OCI-LY3 (cell line): ENCODE results near the gene CGB7.

ENCODE experiments used
- H2AFZ ChIP-seq: fragments of 200-600, 300-600 bp; shearing (Covaris generic); 2 replicates; pipeline ENCODE4 v1.6.0; 2014; ENCODE audit warnings: antibody characterized with exemption, low read depth, low read length
- H3K27ac ChIP-seq: fragments of 200-600, 300-600 bp; sonication (generic); 2 replicates; pipeline ENCODE4 v1.5.1; 2014; ENCODE audit warnings: mild to moderate bottlenecking, low read length, moderate library complexity, mixed read lengths
- H3K27me3 ChIP-seq: fragments of 200-600, 300-600 bp; sonication (generic); 2 replicates; pipeline ENCODE4 v1.6.1; 2014; ENCODE audit warnings: low read depth, low read length, mixed read lengths
- H3K36me3 ChIP-seq: fragments of 200-600, 300-600 bp; sonication (generic); replicated peaks from 2 replicates; pipeline ENCODE3; 2014; ENCODE audit warnings: low read depth, low read length, mixed read lengths
- H3K4me1 ChIP-seq: fragments of 300-600, 200-600 bp; sonication (generic); 2 replicates; pipeline ENCODE4 v1.6.1; 2014; ENCODE audit warnings: low read length, mixed read lengths
- H3K4me2 ChIP-seq: fragments of 200-600, 300-600 bp; sonication (generic); 2 replicates; pipeline ENCODE4 v1.6.1; 2014; ENCODE audit warnings: low read length, mixed read lengths
- H3K4me3 ChIP-seq: fragments of 300-600, 200-600 bp; sonication (generic); 2 replicates; pipeline ENCODE4 v1.5.1; 2014; ENCODE audit warnings: antibody characterized with exemption, mild to moderate bottlenecking, low read length, moderate library complexity
- H3K79me2 ChIP-seq: fragments of 300-600, 200-600 bp; shearing (Covaris generic); 2 replicates; pipeline ENCODE4 v1.6.1; 2014; ENCODE audit warnings: mild to moderate bottlenecking, low read length, mixed read lengths
- H3K9ac ChIP-seq: fragments of 300-600, 200-600 bp; shearing (Covaris generic); 2 replicates; pipeline ENCODE4 v1.6.0; 2014; ENCODE audit warnings: mild to moderate bottlenecking, low read length, moderate library complexity
- H3K9me3 ChIP-seq: fragments of 200-600, 300-600 bp; shearing (Covaris generic); 2 replicates; pipeline ENCODE4 v1.6.1; 2014; ENCODE audit warnings: low read length, mixed read lengths; ENCODE audit not compliant: insufficient read depth
- H4K20me1 ChIP-seq: fragments of 200-600, 300-600 bp; sonication (generic); 2 replicates; pipeline ENCODE4 v1.6.1; 2016; ENCODE audit warnings: low read length, mixed read lengths; ENCODE audit not compliant: insufficient read depth
- CTCF ChIP-seq: fragments of 200-600, 300-600 bp; sonication (generic); IDR thresholded peaks from 2 replicates; pipeline ENCODE4 v1.5.1; 2014; ENCODE audit warnings: antibody characterized with exemption, low read length, low read depth
- EZH2phosphoT487 ChIP-seq: fragments of 200-600 bp; shearing (Covaris generic); IDR thresholded peaks from 2 replicates; pipeline ENCODE4 v1.6.1; 2018; ENCODE audit warnings: antibody characterized with exemption, mixed run types, low read depth

CGB7 gene

DNA sequence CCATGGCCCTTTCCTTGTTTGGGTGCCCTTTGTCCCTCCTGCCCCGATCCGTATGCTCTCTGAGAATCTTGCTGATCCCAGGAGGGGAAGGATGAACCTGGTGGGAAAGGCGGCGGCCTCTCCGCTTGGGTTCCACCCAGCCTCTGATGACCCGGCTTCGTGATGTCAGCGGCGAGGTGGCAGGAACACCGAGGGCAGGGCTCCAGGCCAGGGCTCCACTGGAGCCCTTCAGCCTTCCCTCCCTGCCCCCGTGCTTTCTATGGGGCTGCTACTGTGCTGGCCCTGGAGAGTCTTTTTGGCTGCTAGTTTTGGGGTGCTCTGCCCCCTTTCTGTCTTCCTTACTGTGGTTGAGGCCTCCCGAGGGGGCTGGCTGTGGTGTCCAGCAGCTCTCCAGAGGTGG, 44.8 kb upstream of the CGB7 start:
- H3K79me2 ChIP-seq = peaks cover 29% of the 10 kb centered on the region
- no peak overlapping the region for H3K4me2 ChIP-seq
- peaks cover 44% of the 10 kb centered on the region for H4K20me1 ChIP-seq
- no peak overlapping the region for H3K4me3 ChIP-seq
- TF ChIP-seq EZH2phosphoT487 = no peak
- TF ChIP-seq CTCF = no peak
- no peaks in the 10 kb centered on the region for H3K9me3 ChIP-seq
- no peaks in the 10 kb centered on the region for H3K4me1 ChIP-seq
- no peak overlapping the region for H3K9ac ChIP-seq
- no peak overlapping the region for H2AFZ ChIP-seq
- no peak overlapping the region for H3K27ac ChIP-seq
- no peaks in the 10 kb centered on the region for H3K27me3 ChIP-seq
- peaks cover 84% of the 10 kb centered on the region for H3K36me3 ChIP-seq

DNA sequence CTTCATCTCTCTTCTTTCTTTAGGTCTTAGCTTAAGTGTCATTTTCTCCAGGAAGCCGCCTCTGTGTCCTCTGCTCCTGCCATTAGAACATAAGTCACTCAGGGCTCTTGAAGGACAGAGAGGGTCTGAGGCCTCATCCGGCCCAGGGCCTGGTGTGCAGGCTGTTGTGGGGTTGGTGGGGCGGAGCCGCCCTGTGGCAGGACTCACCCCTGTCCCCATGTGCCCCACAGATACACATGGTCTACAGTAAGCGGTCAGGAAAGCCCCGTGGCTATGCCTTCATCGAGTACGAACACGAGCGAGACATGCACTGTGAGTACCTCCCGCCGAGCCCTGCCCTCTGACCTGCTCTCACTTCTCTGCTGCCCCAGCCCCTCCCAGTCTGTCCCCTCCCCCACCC, 43.6 kb upstream of the CGB7 start:
- Histone ChIP-seq H3K4me3 (no peak overlapping the region), H3K36me3 (peaks cover 73% of the 10 kb centered on the region), H3K27ac (no peak overlapping the region), H3K79me2 (peaks cover 32% of the 10 kb centered on the region), H3K4me1 (no peaks in the 10 kb centered on the region), H3K9ac (no peak overlapping the region), H3K27me3 (no peaks in the 10 kb centered on the region), H3K4me2 (no peak overlapping the region), H2AFZ (no peak overlapping the region), H3K9me3 (no peaks in the 10 kb centered on the region), H4K20me1 (peaks cover 37% of the 10 kb centered on the region)
- TF ChIP-seq EZH2phosphoT487 = no peak
- no peak for TF ChIP-seq CTCF

DNA sequence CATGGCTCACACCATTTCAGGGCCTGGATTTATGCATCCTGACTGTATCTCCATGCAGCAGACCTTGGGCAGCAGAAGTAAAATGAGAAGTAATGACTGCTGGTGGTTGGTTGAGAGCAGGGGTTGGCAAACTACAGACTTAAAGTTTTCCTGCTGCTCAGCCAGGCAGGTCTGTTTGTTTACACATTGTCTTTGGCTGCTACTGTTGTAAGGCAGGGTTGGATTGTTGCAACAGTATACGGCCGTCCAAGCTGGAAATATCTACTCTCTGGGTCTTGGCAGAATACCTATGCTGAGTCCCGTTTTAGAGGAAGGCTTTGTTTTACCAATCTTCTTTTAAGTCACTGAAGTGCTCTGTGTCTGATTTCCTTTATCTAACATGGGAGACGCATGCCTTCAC, 41.2 kb upstream of the CGB7 start:
- Histone ChIP-seq H3K9ac (no peak overlapping the region), H4K20me1 (peaks cover 41% of the 10 kb centered on the region), H3K27ac (no peak overlapping the region), H3K9me3 (no peaks in the 10 kb centered on the region), H3K27me3 (no peaks in the 10 kb centered on the region), H3K4me3 (no peak overlapping the region), H3K79me2 (peaks cover 56% of the 10 kb centered on the region), H3K36me3 (peaks cover 75% of the 10 kb centered on the region), H2AFZ (no peak overlapping the region), H3K4me2 (no peak overlapping the region), H3K4me1 (no peaks in the 10 kb centered on the region)
- no peak for TF ChIP-seq EZH2phosphoT487
- no peak for TF ChIP-seq CTCF

GRCh38 chr19:49097453-49098288, 40.1 kb upstream of the CGB7 start:
- Histone ChIP-seq H3K79me2 (peaks cover 66% of the 10 kb centered on the region), H3K27ac (no peak overlapping the region), H2AFZ (no peak overlapping the region), H3K4me1 (no peaks in the 10 kb centered on the region), H3K9me3 (no peaks in the 10 kb centered on the region), H3K27me3 (no peaks in the 10 kb centered on the region), H3K9ac (no peak overlapping the region), H3K4me3 (no peak overlapping the region), H3K36me3 (peaks cover 69% of the 10 kb centered on the region), H3K4me2 (no peak overlapping the region), H4K20me1 (peaks cover 37% of the 10 kb centered on the region)
- TF ChIP-seq CTCF (peak; percentile 99), EZH2phosphoT487 (no peak)
